ENCODE data around the gene SPTLC2.
"Not testable (repeated sequence)": the region's sequence is repeated elsewhere in the genome, so short reads cannot be mapped to it uniquely, and the experiment has no call there.

DNA sequence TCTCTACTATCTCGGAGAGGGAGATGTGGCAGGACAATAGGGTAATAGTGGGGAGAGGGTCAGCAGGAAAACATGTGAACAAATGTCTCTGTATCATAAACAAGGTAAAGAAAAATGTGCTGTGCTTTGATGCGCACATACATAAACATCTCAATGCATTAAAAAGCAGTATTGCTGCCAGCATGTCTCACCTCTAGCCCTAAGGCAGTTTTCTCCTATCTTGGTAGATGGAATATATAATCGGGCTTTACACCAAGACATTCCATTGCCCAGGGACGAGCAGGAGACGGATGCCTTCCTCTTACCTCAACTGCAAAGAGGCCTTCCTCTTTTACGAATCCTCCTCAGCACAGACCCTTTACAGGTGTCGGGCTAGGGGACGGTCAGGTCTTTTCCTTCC lies 19.0 kb upstream of the SPTLC2 start:
- TF ChIP-seq CTCF (IDR thresholded peaks at IDR 0.05; ENCODE audit: poor library complexity); EZH2phosphoT487 (IDR thresholded peaks at IDR 0.05; ENCODE audit: low read depth, severe bottlenecking, unreplicated experiment): not testable (repeated sequence)
